Vagina (tissue), 2 donors: ENCODE data around the gene PPDPF. TPM values are rescaled to one million over a fixed set of nuclear protein-coding genes. Genes with fewer than 3 reads are reported as not detected.

Source experiments
- DNase-seq, 2 donors: peaks; one replicate each; pipeline ENCODE4 v3.0.0-alpha.2; 2017; ENCODE audit errors: extremely low spot score in 2 of 2
- H3K27ac ChIP-seq: fragments of 200-600 bp; sonication (generic); one replicate; pipeline ENCODE4 v1.5.1; 2019
- H3K27me3 ChIP-seq: fragments of 200-600 bp; sonication (generic); one replicate; pipeline ENCODE4 v1.5.1; 2019
- H3K36me3 ChIP-seq, 2 donors: fragments of 200-600 bp; sonication (generic); one replicate each; pipeline ENCODE4 v1.5.1; 2017 to 2019
- H3K4me1 ChIP-seq: fragments of 200-600 bp; sonication (generic); one replicate; pipeline ENCODE4 v1.5.1; 2019
- H3K4me3 ChIP-seq, 2 donors: fragments of 200-600 bp; sonication (generic); 1 replicate in 1 of 2; 2 replicates in 1 of 2; pipeline ENCODE4 v1.5.1; 2016 to 2019
- H3K9me3 ChIP-seq: fragments of 200-600 bp; sonication (generic); one replicate; pipeline ENCODE4 v1.5.1; 2019
- POLR2A ChIP-seq, 2 donors: fragments of 450-650 bp; IDR thresholded peaks; one replicate each; pipeline ENCODE4 v1.6.1; 2017; ENCODE audit warnings: antibody characterized with exemption in 2 of 2, mild to moderate bottlenecking in 2 of 2, moderate library complexity in 2 of 2
- POLR2AphosphoS5 ChIP-seq, 2 donors: sonication (generic); formaldehyde crosslinking; IDR thresholded peaks; one replicate each; pipeline ENCODE4 v1.9.0; 2017; ENCODE audit warnings: antibody characterized with exemption in 2 of 2, mild to moderate bottlenecking in 2 of 2, low read depth in 1 of 2; ENCODE audit not compliant: insufficient read depth in 1 of 2
- intact Hi-C: fragments of 100-400 bp; cut with DNase I; formaldehyde crosslinking; loops from one replicate; pipeline ENCODE4 v1.15.1; 2023
- total RNA-seq: library from RNA; depleted of rRNA; stranded (reverse); fragments of >200 nt; gene quantifications from one replicate; pipeline ENCODE4 v1.2.3, GENCODE V29; 2016
- TF ChIP-seq, protein P1 (sequence below), 3 experiments: fragments of 450-650 bp in 2 of 3; fragments of 200-600 bp in 1 of 3; sonication (generic) in 1 of 3; IDR thresholded peaks; one replicate each; pipeline ENCODE4 v1.5.1; 2017 to 2019; ENCODE audit warnings: antibody characterized with exemption in 3 of 3, mild to moderate bottlenecking in 2 of 3, moderate library complexity in 2 of 3

PPDPF gene
- total RNA-seq, 1 donor from 2014 or later: 198 TPM

- DNase-seq: no peak
- Histone ChIP-seq H3K27me3 (no peaks in the 10 kb centered on the region), H3K36me3 (no peaks in the 10 kb centered on the region), H3K27ac (no peak overlapping the region), H3K4me3 (no peak overlapping the region), H3K9me3 (no peaks in the 10 kb centered on the region), H3K4me1 (peaks cover 27% of the 10 kb centered on the region)
- no peak for TF ChIP-seq POLR2AphosphoS5 (IDR thresholded peaks at IDR 0.05; ENCODE audit: insufficient read depth in 1 of 2, low read depth in 1 of 2)
- no peak for TF ChIP-seq POLR2A (IDR thresholded peaks at IDR 0.05)
- TF ChIP-seq, protein P1, sequence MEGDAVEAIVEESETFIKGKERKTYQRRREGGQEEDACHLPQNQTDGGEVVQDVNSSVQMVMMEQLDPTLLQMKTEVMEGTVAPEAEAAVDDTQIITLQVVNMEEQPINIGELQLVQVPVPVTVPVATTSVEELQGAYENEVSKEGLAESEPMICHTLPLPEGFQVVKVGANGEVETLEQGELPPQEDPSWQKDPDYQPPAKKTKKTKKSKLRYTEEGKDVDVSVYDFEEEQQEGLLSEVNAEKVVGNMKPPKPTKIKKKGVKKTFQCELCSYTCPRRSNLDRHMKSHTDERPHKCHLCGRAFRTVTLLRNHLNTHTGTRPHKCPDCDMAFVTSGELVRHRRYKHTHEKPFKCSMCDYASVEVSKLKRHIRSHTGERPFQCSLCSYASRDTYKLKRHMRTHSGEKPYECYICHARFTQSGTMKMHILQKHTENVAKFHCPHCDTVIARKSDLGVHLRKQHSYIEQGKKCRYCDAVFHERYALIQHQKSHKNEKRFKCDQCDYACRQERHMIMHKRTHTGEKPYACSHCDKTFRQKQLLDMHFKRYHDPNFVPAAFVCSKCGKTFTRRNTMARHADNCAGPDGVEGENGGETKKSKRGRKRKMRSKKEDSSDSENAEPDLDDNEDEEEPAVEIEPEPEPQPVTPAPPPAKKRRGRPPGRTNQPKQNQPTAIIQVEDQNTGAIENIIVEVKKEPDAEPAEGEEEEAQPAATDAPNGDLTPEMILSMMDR (IDR thresholded peaks at IDR 0.05): no peak
- intact Hi-C loops: no loop called here
Measured at GRCh38 chr20:63541371-63541770, 20.8 kb downstream of the PPDPF start.

GRCh38 chr20:63542031-63542559 lies 21.5 kb downstream of the PPDPF start:
- intact Hi-C loops: no loop called here
- Histone ChIP-seq H3K27me3 (no peaks in the 10 kb centered on the region), H3K27ac (no peak overlapping the region), H3K4me1 (peaks cover 20% of the 10 kb centered on the region), H3K4me3 (no peak overlapping the region), H3K36me3 (no peaks in the 10 kb centered on the region), H3K9me3 (no peaks in the 10 kb centered on the region)
- no peak for DNase-seq
- TF ChIP-seq POLR2AphosphoS5 (IDR thresholded peaks at IDR 0.05; ENCODE audit: insufficient read depth in 1 of 2, low read depth in 1 of 2): no peak
- TF ChIP-seq POLR2A (IDR thresholded peaks at IDR 0.05): no peak
- TF ChIP-seq, protein P1 (IDR thresholded peaks at IDR 0.05): no peak

DNA sequence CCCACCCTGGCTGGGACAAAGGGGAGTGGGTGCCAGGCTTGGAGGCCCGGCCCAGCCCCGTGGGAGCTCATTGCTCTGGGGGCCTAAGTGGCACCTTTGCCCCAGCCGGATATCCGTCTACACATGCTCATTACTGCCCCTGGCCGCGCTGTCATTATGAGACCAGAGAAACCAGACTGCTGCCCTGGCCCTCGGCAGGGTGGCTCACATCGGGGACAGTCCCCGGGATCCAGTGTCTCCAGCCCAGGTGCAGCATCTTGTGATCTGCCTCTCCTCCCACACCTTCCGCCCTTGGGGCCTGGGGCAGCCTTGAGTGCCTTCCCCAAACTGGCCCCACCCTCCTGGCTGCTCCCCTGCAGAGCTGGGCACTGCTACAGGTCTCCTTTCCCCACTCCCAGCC lies 22.1 kb downstream of the PPDPF start:
- intact Hi-C loops: no loop called here
- Histone ChIP-seq H3K27me3 (no peaks in the 10 kb centered on the region), H3K4me1 (peaks cover 14% of the 10 kb centered on the region)

DNA sequence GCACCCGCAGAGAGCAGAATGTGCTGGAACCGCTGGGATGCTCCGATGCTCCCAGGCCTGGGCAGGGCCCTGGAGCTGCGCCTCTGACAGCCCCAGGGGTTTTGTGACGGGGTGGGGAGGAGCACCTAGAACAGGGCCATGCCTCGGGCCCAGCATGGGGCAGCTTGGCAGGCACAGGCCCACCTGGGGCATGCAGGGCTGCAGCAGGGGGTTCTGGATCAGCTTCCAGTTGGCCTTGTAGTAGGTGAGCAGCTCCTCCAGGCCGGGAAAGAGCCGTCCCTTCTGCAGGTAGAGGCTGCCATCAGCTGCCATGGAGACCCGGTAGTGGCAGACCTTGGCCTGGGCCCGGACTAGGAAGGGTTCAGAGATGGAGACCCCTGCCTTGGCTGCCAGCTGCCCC lies 22.6 kb downstream of the PPDPF start:
- Histone ChIP-seq H3K4me3 (no peak overlapping the region), H3K9me3 (no peaks in the 10 kb centered on the region), H3K4me1 (peaks cover 9% of the 10 kb centered on the region), H3K36me3 (no peaks in the 10 kb centered on the region), H3K27ac (no peak overlapping the region), H3K27me3 (no peaks in the 10 kb centered on the region)
- TF ChIP-seq POLR2A (IDR thresholded peaks at IDR 0.05): no peak
- TF ChIP-seq, protein P1 (IDR thresholded peaks at IDR 0.05): no peak
- no peak for TF ChIP-seq POLR2AphosphoS5 (IDR thresholded peaks at IDR 0.05; ENCODE audit: insufficient read depth in 1 of 2, low read depth in 1 of 2)
- DNase-seq: no peak
- intact Hi-C loops: no loop called here

More for the DNA sequence above, 22.1 kb downstream of the PPDPF start:
- Histone ChIP-seq H3K27ac (no peak overlapping the region), H3K36me3 (no peaks in the 10 kb centered on the region), H3K9me3 (no peaks in the 10 kb centered on the region), H3K4me3 (no peak overlapping the region)
- no peak for DNase-seq
- no peak for TF ChIP-seq POLR2AphosphoS5 (IDR thresholded peaks at IDR 0.05; ENCODE audit: insufficient read depth in 1 of 2, low read depth in 1 of 2)
- TF ChIP-seq, protein P1 (IDR thresholded peaks at IDR 0.05): no peak
- TF ChIP-seq POLR2A (IDR thresholded peaks at IDR 0.05): no peak

DNA sequence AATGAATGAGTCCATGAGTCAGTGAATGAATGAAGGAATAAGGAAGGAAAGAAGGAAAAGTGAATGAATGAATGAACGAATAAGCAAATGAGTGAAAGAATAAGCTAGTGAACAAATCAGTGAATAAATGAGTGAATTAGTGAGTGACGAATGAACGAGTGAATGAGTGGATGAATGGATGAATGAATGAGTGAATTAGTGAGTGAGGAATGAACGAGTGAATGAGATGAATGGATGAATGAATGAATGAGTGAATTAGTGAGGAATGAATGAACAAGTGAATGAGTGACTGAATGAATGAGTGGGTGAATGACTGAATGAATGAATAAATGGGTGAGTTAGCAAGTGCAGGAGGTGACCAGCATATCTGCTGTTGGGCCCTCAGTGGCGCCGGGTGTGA lies 23.2 kb downstream of the PPDPF start:
- Histone ChIP-seq H3K9me3 (no peaks in the 10 kb centered on the region), H3K27ac (no peak overlapping the region), H3K4me3 (no peak overlapping the region), H3K36me3 (no peaks in the 10 kb centered on the region), H3K27me3 (no peaks in the 10 kb centered on the region), H3K4me1 (peaks cover 3% of the 10 kb centered on the region)
- intact Hi-C loops: no loop called here
- TF ChIP-seq POLR2A (IDR thresholded peaks at IDR 0.05) (no peak), POLR2AphosphoS5 (IDR thresholded peaks at IDR 0.05; ENCODE audit: insufficient read depth in 1 of 2, low read depth in 1 of 2) (no peak)
- TF ChIP-seq, protein P1 (IDR thresholded peaks at IDR 0.05): no peak
- DNase-seq: no peak
